Stimulated activated CD4-positive, alpha-beta T cell treated with anti-CD3 and anti-CD28 coated beads, Interleukin-4, amount 100 ng/mL, for 4 hours (primary cell): ENCODE measurements around the gene KRTAP10-9.
"Not testable (repeated sequence)": the region's sequence is repeated elsewhere in the genome, so short reads cannot be mapped to it uniquely, and the experiment has no call there.

Experiments
- DNase-seq, 2 experiments: peaks; one replicate each; pipeline ENCODE4 v3.0.0-alpha.2; 2020

The KRTAP10-9 gene

DNA sequence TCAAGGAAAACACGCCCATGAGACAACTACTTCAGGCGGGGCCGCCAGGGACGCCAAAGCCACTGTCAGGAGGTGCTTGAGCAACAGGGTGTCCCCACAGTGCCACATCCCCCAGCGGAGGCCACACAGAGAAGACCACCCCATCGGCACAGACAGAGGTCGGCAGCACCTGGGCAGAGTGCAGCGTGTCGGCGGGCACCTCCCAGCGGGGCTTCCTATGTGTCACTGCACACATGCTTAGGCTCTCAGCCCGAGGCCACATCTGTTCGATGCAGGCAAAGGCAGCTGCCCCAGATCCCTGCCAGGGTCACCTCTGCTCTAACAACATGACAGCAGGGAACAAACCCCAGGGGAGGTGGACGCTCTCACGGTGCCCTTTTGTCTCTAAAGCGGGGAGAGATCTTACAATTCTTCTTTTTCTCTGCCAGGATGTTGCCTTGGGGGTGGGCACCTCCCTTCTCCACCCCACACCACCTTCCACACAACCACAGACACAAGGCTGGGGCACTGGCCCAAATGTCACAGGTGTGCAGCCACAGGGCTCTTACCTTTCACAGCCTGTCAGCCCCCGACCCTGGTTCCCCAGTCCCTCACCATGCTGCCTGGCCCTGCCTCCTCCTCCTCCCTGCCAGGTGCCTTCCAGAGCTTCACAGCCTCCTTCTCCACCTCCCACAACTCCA, 10.8 kb upstream of the KRTAP10-9 start:
- no peak for DNase-seq

GRCh38 chr21:44616591-44616926, 10.3 kb upstream of the KRTAP10-9 start:
- no peak for DNase-seq

- DNase-seq: no peak
Observed at GRCh38 chr21:44617071-44617501, 9.8 kb upstream of the KRTAP10-9 start.

DNA sequence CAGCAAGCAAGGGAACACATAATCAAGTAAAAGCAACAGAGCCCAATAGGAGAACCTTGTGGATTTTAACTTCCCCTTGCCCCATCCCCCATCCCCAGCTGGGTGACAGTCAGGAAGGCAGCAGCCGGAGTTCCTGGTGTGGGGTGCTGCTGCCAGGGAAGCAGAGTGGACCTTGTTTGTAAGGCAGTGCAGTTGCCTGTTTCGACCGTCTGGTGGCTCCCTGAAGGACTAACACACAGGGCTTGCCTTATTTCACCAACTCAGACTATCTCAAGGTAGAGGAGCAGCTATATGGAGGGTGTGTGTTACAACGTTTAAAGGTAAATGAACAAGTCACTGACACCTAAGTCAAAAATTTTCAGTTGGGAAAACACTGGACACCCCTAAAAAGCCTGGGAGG, 8.4 kb upstream of the KRTAP10-9 start:
- DNase-seq: no peak

DNA sequence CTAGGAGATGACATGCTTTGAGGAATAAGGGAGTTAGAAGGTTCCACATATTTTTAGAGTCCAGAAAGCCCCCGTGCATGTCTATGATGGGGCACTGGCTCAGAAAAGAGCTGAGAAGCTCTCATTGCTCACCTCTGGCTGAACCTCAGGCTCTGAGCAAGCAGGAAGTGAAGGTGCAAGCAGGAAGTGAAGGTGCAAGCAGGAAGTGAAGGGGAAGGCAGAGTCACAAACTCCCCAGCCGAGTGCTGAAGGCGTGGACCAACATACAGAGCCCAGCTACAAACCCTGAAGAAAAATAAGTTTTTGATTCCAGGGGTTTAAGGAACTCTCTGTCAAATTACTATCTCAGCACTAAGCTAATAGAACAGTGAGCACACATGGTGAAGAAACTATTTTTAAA, 8.0 kb upstream of the KRTAP10-9 start:
- DNase-seq: peak; percentile 34 to 68

DNA sequence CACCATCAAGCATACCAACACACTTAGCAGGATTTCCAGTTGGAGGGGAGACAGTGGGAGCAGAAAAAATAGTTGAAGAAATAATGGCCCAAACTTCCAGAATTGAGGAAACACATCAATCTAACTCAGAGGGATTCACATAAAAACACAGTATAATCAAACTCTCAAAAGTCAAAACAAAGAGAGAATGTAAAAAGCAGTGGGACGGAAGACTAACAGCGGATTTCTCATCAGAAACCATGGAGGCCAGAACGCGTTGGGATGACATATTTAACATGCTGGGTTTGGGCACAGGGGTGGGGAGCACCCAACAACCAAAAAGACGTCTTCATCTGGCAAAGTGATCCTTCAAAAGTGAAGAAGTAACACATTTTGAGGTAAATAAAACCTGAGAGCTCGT, 7.0 kb upstream of the KRTAP10-9 start:
- no peak for DNase-seq

DNA sequence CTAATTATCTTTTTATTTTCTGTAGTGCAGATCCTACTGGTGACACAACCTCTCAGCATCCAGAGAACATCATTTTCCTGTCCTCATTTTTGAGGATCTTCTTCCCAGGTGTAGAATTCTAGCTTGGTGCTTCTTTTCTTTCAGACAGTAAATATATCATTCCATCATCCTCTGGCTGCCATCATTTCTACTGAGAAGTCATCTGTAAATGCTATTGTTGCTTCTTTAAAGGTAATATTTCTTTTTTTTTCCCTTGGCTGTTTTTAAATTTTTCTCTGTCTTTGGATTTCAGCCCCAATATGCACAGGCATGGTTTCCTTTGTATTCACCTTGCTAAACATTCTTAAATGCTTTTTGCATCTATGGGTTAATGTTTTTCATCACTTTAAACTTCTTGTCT, 3.3 kb upstream of the KRTAP10-9 start:
- DNase-seq: no peak

- no peak for DNase-seq
Observed at GRCh38 chr21:44625756-44626155, 1.1 kb upstream of the KRTAP10-9 start.

- DNase-seq: no peak
Observed at GRCh38 chr21:44626262-44626661, 631 bp upstream of the KRTAP10-9 start.

GRCh38 chr21:44627181-44627822, 409 bp downstream of the KRTAP10-9 start:
- DNase-seq: not testable (repeated sequence)

DNA sequence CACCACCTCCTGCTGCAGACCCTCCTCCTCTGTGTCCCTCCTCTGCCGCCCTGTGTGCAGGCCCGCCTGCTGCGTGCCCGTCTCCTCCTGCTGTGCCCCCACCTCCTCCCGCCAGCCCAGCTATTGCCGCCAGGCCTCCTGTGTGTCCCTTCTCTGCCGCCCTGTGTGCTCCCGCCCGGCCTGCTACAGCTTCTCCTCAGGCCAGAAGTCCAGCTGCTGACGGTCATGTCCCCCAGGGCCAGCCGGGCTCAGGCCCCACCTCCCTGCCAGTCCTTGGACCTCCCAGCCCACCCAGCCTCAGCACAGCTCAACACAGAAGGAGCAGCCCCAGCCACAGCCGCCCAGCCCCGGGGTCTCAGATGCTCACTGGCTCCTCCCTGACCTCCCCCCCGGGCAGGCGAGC, 939 bp downstream of the KRTAP10-9 start:
- DNase-seq: not testable (repeated sequence)

DNA sequence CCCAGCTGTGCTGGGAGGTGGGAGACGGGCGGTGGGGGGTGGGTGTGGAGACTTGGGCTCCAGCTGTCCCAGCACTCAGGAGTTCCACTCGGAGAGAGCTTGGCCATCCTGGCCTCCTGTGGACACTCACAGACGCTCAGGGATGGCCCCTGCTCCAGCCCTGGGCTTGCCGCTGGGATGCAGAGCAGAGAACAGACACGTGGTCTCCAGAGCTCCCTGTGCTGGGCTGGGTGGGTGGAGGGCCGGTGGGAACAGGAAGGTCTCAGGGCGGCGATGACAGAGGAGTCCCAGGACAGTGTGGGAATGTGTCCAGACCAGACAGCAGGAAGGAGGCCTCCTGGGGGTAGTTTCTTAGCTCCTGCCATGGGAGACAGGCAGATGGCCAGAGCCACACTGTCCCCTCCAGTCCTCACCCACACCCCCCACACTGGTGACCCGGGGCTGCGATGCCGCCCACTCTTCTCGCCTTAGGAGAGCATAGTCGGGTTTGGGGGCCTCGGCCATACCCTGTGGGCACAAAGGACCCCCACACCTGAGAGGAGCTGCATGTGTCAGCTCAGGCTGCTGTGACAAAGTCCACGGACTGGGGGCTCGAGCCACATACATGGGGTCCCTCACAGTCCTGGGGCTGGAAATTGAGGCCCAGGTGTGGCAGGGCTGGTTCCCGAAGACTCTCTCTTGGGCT, 2.0 kb downstream of the KRTAP10-9 start:
- DNase-seq: no peak

- DNase-seq: no peak
Observed at GRCh38 chr21:44630440-44630839, 3.5 kb downstream of the KRTAP10-9 start.

GRCh38 chr21:44632067-44632466, 5.2 kb downstream of the KRTAP10-9 start:
- DNase-seq: no peak

GRCh38 chr21:44636209-44637017, 9.5 kb downstream of the KRTAP10-9 start:
- DNase-seq: no peak

DNA sequence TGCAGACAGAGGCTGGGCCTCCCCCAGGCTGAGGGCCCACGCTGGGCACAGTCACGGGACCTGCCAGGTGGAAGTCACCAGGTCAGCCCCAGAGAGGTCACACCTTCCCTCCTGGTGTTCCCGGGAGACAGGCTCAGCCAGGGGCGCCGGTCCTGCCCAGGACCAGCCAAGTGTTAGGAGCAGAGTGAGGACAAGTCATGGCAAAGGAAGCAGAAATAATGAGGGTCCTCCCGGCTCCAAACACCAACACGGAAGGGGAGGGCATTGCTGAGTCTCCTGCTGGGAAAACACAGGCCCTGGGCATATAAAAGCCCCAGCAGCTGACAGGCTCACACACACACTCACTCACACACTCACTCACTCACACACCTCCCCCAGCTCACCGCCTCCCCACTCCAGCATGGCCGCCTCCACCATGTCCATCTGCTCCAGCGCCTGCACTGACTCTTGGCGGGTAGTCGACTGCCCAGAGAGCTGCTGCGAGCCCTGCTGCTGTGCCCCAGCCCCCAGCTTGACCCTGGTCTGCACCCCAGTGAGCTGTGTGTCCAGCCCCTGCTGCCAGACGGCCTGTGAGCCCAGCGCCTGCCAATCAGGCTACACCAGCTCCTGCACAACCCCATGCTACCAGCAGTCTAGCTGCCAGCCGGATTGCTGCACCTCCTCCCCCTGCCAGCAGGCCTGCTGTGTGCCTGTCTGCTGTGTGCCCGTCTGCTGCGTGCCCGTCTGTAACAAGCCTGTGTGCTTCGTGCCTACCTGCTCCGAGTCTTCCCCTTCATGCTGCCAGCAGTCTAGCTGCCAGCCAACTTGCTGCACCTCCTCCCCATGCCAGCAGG, 10.3 kb downstream of the KRTAP10-9 start, which contains the start of gene KRTAP10-10:
TSS of gene KRTAP10-10 (plus strand) at position 339 of the 833 bp plus-strand sequence. CDS start at position 401, 62 bp downstream.
- no peak for DNase-seq

- DNase-seq: not testable (repeated sequence)
Observed at GRCh38 chr21:44637851-44638348, 11.0 kb downstream of the KRTAP10-9 start.

DNA sequence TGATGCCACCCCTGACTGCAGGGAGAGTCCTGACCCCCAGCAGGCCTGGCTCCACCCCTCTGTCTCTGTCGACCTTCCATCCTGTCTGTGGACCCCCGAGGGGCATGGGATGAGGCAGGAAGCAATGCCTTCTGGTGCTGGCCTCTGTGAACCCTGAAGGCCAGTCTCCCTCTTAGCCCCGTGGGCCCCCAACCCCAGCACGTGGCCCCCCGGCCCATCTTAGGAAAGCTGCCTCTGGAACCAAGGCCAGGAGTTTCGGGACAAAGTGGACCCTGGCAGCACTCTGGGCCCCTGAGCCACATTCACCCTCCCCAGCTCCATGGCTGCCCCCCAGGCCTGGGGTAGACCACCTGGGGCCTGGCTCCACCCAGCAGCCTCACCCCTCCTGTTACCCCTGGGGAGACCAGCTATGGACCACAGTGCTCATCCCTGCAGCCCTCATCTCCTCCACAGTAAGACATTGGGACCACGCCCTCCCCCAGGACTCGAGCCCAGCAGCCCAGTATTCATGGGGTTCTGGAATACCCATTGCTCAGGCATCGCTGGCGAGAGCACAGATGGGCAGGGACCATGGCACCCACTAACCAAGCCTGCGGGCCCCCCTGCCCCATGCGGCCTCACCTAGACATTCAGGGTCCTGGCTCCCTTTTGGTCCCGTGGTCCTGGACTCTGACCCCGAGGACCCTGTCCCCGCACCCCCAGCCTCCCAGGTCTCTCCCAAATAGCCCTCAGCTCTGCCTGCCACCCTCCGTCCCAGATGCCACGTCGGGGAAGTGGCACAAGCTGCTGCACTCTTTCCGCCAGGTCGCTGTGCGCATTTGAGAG, 11.8 kb downstream of the KRTAP10-9 start:
- not testable (repeated sequence) for DNase-seq

DNA sequence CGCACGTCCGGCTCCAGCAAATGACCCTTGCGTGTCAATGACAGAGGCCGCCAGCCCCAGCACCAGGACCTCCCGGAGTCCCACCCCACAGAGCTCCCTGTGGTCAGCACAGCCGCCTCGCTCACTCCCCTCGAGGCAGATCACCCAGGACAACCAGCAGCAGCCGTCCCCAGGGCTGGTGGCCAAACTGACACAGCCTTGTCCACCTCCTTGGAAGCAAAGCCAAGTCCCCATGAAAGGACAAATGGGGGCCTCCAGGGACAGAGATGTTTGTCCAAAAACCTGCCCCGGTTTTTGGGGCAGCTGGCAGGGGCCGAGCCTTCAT, 12.4 kb downstream of the KRTAP10-9 start:
- DNase-seq: no peak

GRCh38 chr21:44640761-44641160, 13.9 kb downstream of the KRTAP10-9 start:
- DNase-seq: no peak

- DNase-seq: no peak
Observed at GRCh38 chr21:44643741-44644310, 16.9 kb downstream of the KRTAP10-9 start.
